Vagina (tissue), 2 donors: ENCODE measurements around the gene PPFIA2.

Experiments
- CTCF ChIP-seq, 3 experiments: fragments of 450-650 bp in 2 of 3; fragments of 200-600 bp in 1 of 3; sonication (generic) in 1 of 3; IDR thresholded peaks; one replicate each; pipeline ENCODE4 v1.5.1; 2017 to 2019; ENCODE audit warnings: antibody characterized with exemption in 3 of 3, mild to moderate bottlenecking in 2 of 3, moderate library complexity in 2 of 3
- POLR2A ChIP-seq, 2 donors: fragments of 450-650 bp; IDR thresholded peaks; one replicate each; pipeline ENCODE4 v1.6.1; 2017; ENCODE audit warnings: antibody characterized with exemption in 2 of 2, mild to moderate bottlenecking in 2 of 2, moderate library complexity in 2 of 2
- POLR2AphosphoS5 ChIP-seq, 2 donors: sonication (generic); formaldehyde crosslinking; IDR thresholded peaks; one replicate each; pipeline ENCODE4 v1.9.0; 2017; ENCODE audit warnings: antibody characterized with exemption in 2 of 2, mild to moderate bottlenecking in 2 of 2, low read depth in 1 of 2; ENCODE audit not compliant: insufficient read depth in 1 of 2

DNA sequence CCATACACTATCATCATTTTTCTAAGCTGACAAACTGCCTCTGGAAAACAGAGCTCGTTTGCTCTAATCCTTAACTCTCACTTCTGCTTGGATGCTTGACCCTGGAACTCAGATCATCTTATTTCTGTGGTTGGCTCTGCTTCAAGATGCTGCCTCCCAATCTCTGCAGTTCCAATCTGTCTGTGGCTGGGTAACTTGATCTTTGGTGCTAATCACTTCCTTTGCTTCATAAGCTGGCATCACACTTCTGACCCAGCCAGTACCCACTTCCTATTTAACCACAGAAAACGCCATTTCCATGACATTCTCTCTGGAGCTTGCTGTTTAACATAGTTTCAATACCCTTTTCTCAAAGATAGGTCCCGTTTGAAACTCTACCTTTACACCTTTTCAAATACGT lies 427.1 kb downstream of the PPFIA2 start:
- TF ChIP-seq POLR2A (IDR thresholded peaks at IDR 0.05) (no peak), CTCF (IDR thresholded peaks at IDR 0.05) (no peak), POLR2AphosphoS5 (IDR thresholded peaks at IDR 0.05; ENCODE audit: insufficient read depth in 1 of 2, low read depth in 1 of 2) (no peak)
